ENCODE results near the gene ERVK3-1. TPM values are rescaled to one million over a fixed set of nuclear protein-coding genes. Genes with fewer than 3 reads are reported as not detected.

The ERVK3-1 gene
- total RNA-seq, 1 experiment from 2014 or later: 28.1 TPM

DNA sequence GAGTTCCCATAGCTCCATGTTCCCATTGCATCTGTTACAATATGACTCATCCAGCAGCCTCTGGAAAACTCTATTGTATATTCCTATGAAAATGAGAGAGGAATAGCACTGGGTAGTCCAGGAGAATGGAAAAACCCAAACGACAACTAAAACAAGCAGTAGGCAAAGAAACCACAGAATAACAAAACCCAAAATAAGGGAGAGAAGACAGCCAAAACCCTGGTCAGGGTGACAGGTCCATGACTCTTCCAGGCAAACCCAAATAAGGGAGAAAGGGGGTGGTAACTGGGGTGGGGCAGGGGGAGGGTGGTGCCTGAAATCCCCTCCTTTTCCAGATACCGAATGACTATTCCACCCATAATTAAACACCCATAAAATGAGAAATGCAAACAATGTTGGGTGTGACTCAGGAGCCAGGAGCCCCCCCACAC lies 30.4 kb upstream of the ERVK3-1 start (continued):
- no peak for TF ChIP-seq JUND (IDR thresholded peaks at IDR 0.05)
- TF ChIP-seq EZH2 (IDR thresholded peaks at IDR 0.05): no peak

DNA sequence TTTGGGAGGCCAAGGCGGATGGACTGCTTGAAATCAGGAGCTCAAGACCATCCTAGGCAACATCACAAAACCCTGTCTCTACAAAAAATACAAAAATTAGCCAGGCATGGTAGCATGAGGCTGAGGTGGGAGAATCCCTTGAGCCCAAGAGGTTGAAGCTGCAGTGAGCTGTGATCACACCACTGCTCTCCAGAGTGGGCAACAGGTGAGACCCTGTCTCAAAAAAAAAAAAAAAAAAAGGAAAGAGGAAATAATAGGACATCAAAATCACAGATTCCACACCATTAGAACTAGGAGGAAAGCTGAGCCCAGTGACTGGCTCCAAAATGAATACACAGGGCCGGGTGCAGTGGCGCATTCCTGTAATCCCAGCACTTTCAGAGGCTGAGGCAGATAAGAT lies 29.6 kb upstream of the ERVK3-1 start:
- DNase-seq (ENCODE audit: low read depth, low spot score) (no peak), ATAC-seq (no peak)
- BruUV-seq (replicated peaks): no TSS peak
- Histone ChIP-seq H3K4me2 (ENCODE audit: low read length) (no peak overlapping the region), H3K9ac (ENCODE audit: low read length) (no peak overlapping the region), H3K4me3 (replicated peaks in 1 of 2; ENCODE audit: low read depth in 1 of 2, low read length in 2 of 2) (no peak overlapping the region), H4K20me1 (ENCODE audit: insufficient read depth) (no peaks in the 10 kb centered on the region), H2AFZ (ENCODE audit: low read depth, low read length, poor library complexity, severe bottlenecking) (no peak overlapping the region), H3K27me3 (ENCODE audit: insufficient read depth, low read length) (no peaks in the 10 kb centered on the region), H3K9me3 (ENCODE audit: control insufficient read depth in 1 of 2, insufficient read depth in 1 of 2, low read depth in 1 of 2, low read length in 2 of 2) (peaks cover 0 to 21% of the 10 kb centered on the region in 2 experiments; a peak in 3 of 4 replicates), H3K79me2 (ENCODE audit: insufficient read depth, low read length) (peaks cover 15% of the 10 kb centered on the region), H3K4me1 (ENCODE audit: control insufficient read depth in 1 of 2, insufficient read depth in 2 of 2, low read length in 2 of 2) (peaks cover 4 to 23% of the 10 kb centered on the region in 2 experiments; a peak in 3 of 4 replicates), H3K9me2 (ENCODE audit: insufficient read depth) (no peaks in the 10 kb centered on the region), H3K27ac (ENCODE audit: low read depth, low read length) (no peak overlapping the region), H3K36me3 (ENCODE audit: control insufficient read depth in 1 of 2, insufficient read depth in 2 of 2, low read length in 2 of 2) (peaks cover 2 to 7% of the 10 kb centered on the region in 2 experiments; a peak in 1 of 4 replicates)
- TF ChIP-seq CBX3 (IDR thresholded peaks at IDR 0.05; ENCODE audit: low read depth): no peak
- intact Hi-C loops (cut with micrococcal nuclease): no loop called here
- RAD21 ChIA-PET (ENCODE audit: low non-redundant PET in 1 of 2, low total read pairs in 2 of 2, uncharacterized antibody in 2 of 2, unreplicated experiment in 2 of 2): no interaction called here
- POLR2A ChIA-PET: no interaction called here
- CTCF ChIA-PET: no interaction called here

DNA sequence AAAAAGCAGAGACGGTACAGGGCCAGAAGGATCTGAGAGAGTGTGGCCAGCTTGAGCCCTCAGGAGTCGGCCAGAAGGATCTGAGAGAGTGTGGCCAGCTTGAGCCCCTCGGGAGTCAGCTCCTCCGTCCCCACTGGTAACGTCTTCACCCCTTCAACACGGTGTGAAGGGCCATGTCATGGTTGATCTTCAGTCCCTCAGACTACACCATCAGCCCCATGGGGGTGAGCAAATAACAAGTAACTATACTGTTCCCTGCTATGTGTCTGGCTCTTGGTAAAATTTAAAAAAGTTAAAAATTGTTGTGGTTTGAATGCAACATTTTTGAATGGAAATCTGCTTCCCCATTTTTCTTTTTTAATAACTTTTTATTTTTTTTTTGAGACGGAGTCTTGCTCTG lies 28.0 kb upstream of the ERVK3-1 start:
- Histone ChIP-seq H3K36me3 (ENCODE audit: control insufficient read depth in 1 of 2, insufficient read depth in 2 of 2, low read length in 2 of 2) (peaks cover 2 to 17% of the 10 kb centered on the region in 2 experiments; a peak in 1 of 4 replicates), H3K4me3 (replicated peaks in 1 of 2; ENCODE audit: low read depth in 1 of 2, low read length in 2 of 2) (no peak overlapping the region), H3K9ac (ENCODE audit: low read length) (no peak overlapping the region), H3K4me2 (ENCODE audit: low read length) (no peak overlapping the region), H3K27ac (ENCODE audit: low read depth, low read length) (no peak overlapping the region), H3K9me2 (ENCODE audit: insufficient read depth) (no peaks in the 10 kb centered on the region), H3K27me3 (ENCODE audit: insufficient read depth, low read length) (no peaks in the 10 kb centered on the region), H2AFZ (ENCODE audit: low read depth, low read length, poor library complexity, severe bottlenecking) (no peak overlapping the region), H3K9me3 (ENCODE audit: control insufficient read depth in 1 of 2, insufficient read depth in 1 of 2, low read depth in 1 of 2, low read length in 2 of 2) (peaks cover 0 to 16% of the 10 kb centered on the region in 2 experiments; a peak in 3 of 4 replicates), H3K79me2 (ENCODE audit: insufficient read depth, low read length) (peaks cover 31% of the 10 kb centered on the region), H3K4me1 (ENCODE audit: control insufficient read depth in 1 of 2, insufficient read depth in 2 of 2, low read length in 2 of 2) (peaks cover 4 to 23% of the 10 kb centered on the region in 2 experiments; a peak in 3 of 4 replicates), H4K20me1 (ENCODE audit: insufficient read depth) (no peaks in the 10 kb centered on the region)
- DNase-seq (ENCODE audit: low read depth, low spot score): no peak
- POLR2A ChIA-PET: no interaction called here
- no TSS peak for BruUV-seq (replicated peaks)
- CTCF ChIA-PET: no interaction called here
- RAD21 ChIA-PET (ENCODE audit: low non-redundant PET in 1 of 2, low total read pairs in 2 of 2, uncharacterized antibody in 2 of 2, unreplicated experiment in 2 of 2): no interaction called here
- ATAC-seq: no peak
- intact Hi-C loops (cut with micrococcal nuclease): no loop called here
- TF ChIP-seq CEBPB (IDR thresholded peaks at IDR 0.05; ENCODE audit: low read depth): no peak
- TF ChIP-seq SIN3A (IDR thresholded peaks at IDR 0.05; ENCODE audit: low read depth): no peak
- no peak for TF ChIP-seq SP1 (IDR thresholded peaks at IDR 0.05; ENCODE audit: low read depth)
- no peak for TF ChIP-seq YY1 (IDR thresholded peaks at IDR 0.05; ENCODE audit: extremely low read depth, insufficient replicate concordance, low read depth, low read length)
- no peak for TF ChIP-seq TCF7L2 (IDR thresholded peaks at IDR 0.05; ENCODE audit: borderline replicate concordance, extremely low read depth, insufficient read depth, insufficient read length)
- TF ChIP-seq, protein P1, sequence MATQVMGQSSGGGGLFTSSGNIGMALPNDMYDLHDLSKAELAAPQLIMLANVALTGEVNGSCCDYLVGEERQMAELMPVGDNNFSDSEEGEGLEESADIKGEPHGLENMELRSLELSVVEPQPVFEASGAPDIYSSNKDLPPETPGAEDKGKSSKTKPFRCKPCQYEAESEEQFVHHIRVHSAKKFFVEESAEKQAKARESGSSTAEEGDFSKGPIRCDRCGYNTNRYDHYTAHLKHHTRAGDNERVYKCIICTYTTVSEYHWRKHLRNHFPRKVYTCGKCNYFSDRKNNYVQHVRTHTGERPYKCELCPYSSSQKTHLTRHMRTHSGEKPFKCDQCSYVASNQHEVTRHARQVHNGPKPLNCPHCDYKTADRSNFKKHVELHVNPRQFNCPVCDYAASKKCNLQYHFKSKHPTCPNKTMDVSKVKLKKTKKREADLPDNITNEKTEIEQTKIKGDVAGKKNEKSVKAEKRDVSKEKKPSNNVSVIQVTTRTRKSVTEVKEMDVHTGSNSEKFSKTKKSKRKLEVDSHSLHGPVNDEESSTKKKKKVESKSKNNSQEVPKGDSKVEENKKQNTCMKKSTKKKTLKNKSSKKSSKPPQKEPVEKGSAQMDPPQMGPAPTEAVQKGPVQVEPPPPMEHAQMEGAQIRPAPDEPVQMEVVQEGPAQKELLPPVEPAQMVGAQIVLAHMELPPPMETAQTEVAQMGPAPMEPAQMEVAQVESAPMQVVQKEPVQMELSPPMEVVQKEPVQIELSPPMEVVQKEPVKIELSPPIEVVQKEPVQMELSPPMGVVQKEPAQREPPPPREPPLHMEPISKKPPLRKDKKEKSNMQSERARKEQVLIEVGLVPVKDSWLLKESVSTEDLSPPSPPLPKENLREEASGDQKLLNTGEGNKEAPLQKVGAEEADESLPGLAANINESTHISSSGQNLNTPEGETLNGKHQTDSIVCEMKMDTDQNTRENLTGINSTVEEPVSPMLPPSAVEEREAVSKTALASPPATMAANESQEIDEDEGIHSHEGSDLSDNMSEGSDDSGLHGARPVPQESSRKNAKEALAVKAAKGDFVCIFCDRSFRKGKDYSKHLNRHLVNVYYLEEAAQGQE (IDR thresholded peaks at IDR 0.05; ENCODE audit: low read depth): no peak
- TF ChIP-seq ELF1 (IDR thresholded peaks at IDR 0.05; ENCODE audit: borderline replicate concordance, low read depth): no peak
- TF ChIP-seq JUND (IDR thresholded peaks at IDR 0.05): no peak
- TF ChIP-seq EGR1 (IDR thresholded peaks at IDR 0.05; ENCODE audit: low read depth): no peak
- no peak for TF ChIP-seq ZNF274 (IDR thresholded peaks at IDR 0.05; ENCODE audit: low read depth, low read length)
- TF ChIP-seq, protein P2, sequence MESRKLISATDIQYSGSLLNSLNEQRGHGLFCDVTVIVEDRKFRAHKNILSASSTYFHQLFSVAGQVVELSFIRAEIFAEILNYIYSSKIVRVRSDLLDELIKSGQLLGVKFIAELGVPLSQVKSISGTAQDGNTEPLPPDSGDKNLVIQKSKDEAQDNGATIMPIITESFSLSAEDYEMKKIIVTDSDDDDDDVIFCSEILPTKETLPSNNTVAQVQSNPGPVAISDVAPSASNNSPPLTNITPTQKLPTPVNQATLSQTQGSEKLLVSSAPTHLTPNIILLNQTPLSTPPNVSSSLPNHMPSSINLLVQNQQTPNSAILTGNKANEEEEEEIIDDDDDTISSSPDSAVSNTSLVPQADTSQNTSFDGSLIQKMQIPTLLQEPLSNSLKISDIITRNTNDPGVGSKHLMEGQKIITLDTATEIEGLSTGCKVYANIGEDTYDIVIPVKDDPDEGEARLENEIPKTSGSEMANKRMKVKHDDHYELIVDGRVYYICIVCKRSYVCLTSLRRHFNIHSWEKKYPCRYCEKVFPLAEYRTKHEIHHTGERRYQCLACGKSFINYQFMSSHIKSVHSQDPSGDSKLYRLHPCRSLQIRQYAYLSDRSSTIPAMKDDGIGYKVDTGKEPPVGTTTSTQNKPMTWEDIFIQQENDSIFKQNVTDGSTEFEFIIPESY (IDR thresholded peaks at IDR 0.05; ENCODE audit: extremely low read depth, insufficient replicate concordance, low read length): no peak

Data from HCT116 (cell line).